IgD-negative memory B cell (primary cell): Measurements from ENCODE around the gene PTPN22. TPM values are rescaled to one million over a fixed set of nuclear protein-coding genes. Genes with fewer than 3 reads are reported as not detected.

Source experiments
- H3K27ac Mint-ChIP-seq, 3 donors: one replicate each; pipeline ENCODE4 v1.8.0; 2020 to 2022; ENCODE audit warnings: mild to moderate bottlenecking in 3 of 3, mixed read lengths in 3 of 3, moderate library complexity in 1 of 3
- H3K27me3 Mint-ChIP-seq: one replicate; pipeline ENCODE4 v1.8.0; 2021; ENCODE audit warnings: mixed read lengths
- H3K36me3 Mint-ChIP-seq: one replicate; pipeline ENCODE4 v1.8.0; 2020; ENCODE audit warnings: mild to moderate bottlenecking, mixed read lengths
- H3K4me1 Mint-ChIP-seq, 3 donors: one replicate each; pipeline ENCODE4 v1.8.0; 2020 to 2022; ENCODE audit warnings: mixed read lengths in 3 of 3, mild to moderate bottlenecking in 1 of 3
- H3K4me3 Mint-ChIP-seq, 4 donors: one replicate each; pipeline ENCODE4 v1.8.0; 2020 to 2022; ENCODE audit warnings: mild to moderate bottlenecking in 4 of 4, mixed read lengths in 4 of 4, moderate library complexity in 3 of 4
- H3K9me3 Mint-ChIP-seq, 3 donors: one replicate each; pipeline ENCODE4 v1.8.0; 2020 to 2021; ENCODE audit warnings: mixed read lengths in 3 of 3, mild to moderate bottlenecking in 1 of 3
- polyA plus RNA-seq: library from polyadenylated mRNA; unstranded; fragments of 300-500 nt; fragmentation: Illumina TruSeq; gene quantifications from one replicate; pipeline ENCODE4 v1.2.3, GENCODE V29; 2021

Gene PTPN22
- polyA plus RNA-seq, 1 donor from 2014 or later: 41.1 TPM

GRCh38 chr1:113850127-113850796 is 21.2 kb downstream of the PTPN22 start:
- H3K27ac Mint-ChIP-seq: no peak overlapping the region
- H3K4me3 Mint-ChIP-seq: peak overlapping the region in 1 of 4 donors; percentile 28
- H3K36me3 Mint-ChIP-seq: peaks cover 16% of the 10 kb centered on the region
- peaks cover 6 to 11% (median 10%) of the 10 kb centered on the region in 3 donors for H3K4me1 Mint-ChIP-seq
- no peaks in the 10 kb centered on the region for H3K27me3 Mint-ChIP-seq
- H3K9me3 Mint-ChIP-seq: peaks cover 0 to 2% (median 0%) of the 10 kb centered on the region in 3 donors

DNA sequence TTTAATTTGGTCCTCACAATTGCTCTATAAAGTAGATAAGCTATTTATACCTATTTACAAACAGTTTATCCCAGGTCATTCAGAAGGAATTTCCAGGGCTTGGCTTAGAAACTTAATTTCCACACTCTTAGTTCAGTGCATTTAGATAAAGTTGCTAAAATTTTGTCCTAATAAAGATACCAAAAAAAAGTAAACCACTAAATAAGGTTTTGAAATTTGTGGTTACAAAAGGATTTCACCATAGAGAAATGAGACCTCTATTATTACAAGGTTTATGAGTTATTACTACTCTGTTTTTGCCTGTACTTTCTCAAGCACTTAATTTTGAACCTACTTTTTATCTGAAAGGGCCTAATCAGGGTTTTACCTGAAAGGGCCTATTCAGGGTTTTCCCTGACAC is 22.4 kb downstream of the PTPN22 start:
- no peak overlapping the region for H3K4me3 Mint-ChIP-seq
- H3K27me3 Mint-ChIP-seq: no peaks in the 10 kb centered on the region
- no peak overlapping the region for H3K27ac Mint-ChIP-seq

DNA sequence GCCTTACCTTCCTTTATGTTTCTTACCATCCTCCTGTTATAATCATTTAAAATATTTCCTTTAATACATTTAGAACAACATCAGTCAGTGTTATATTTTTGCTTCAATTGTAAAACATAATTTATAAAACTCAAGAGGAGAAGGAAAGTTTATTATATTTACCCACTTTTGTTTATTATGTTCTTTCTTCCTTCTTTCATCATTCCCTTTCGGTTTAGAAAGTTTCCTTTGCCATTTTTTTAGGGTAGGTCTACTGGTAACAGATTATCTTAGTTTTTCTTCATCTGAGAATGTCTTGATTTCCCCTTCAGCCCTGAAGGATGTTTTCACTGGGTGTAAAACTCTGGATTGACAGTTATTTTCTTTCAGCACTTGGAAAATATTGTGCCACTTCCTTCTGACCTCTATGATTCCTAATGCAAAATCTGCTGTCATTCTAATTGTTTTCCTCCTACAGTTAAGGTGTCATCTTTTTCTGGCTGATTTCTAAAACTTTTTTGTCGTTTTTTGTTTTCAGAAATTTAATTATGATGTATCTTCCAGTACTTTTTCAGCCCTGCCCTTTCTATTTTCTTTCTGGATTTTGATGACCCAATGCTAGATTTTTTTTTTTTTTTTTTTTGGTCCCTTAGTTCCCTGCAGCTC is 25.0 kb downstream of the PTPN22 start:
- peaks cover 0 to 2% (median 0%) of the 10 kb centered on the region in 3 donors for H3K9me3 Mint-ChIP-seq
- H3K4me1 Mint-ChIP-seq: peaks cover 6 to 7% (median 6%) of the 10 kb centered on the region in 3 donors
- H3K4me3 Mint-ChIP-seq: no peak overlapping the region
- H3K27me3 Mint-ChIP-seq: no peaks in the 10 kb centered on the region
- H3K27ac Mint-ChIP-seq: peak overlapping the region in 2 of 3 donors; percentile 17 to 86
- peaks cover 12% of the 10 kb centered on the region for H3K36me3 Mint-ChIP-seq

More for the DNA sequence above, 22.4 kb downstream of the PTPN22 start:
- Mint-ChIP-seq H3K9me3 (peaks cover 0 to 2% (median 0%) of the 10 kb centered on the region in 3 donors), H3K36me3 (peaks cover 14% of the 10 kb centered on the region), H3K4me1 (peaks cover 6 to 8% (median 6%) of the 10 kb centered on the region in 3 donors)

- Mint-ChIP-seq H3K27ac (peak overlapping the region in 1 of 3 donors; percentile 19), H3K4me1 (peaks cover 2 to 13% (median 5%) of the 10 kb centered on the region in 3 donors), H3K9me3 (no peaks in the 10 kb centered on the region), H3K27me3 (no peaks in the 10 kb centered on the region), H3K36me3 (peaks cover 2% of the 10 kb centered on the region), H3K4me3 (no peak overlapping the region)
Observed at GRCh38 chr1:113836534-113836933, 35.0 kb downstream of the PTPN22 start.

GRCh38 chr1:113835686-113836290 is 35.7 kb downstream of the PTPN22 start:
- H3K36me3 Mint-ChIP-seq: peaks cover 2% of the 10 kb centered on the region
- peaks cover 2 to 12% (median 5%) of the 10 kb centered on the region in 3 donors for H3K4me1 Mint-ChIP-seq
- no peaks in the 10 kb centered on the region for H3K9me3 Mint-ChIP-seq
- no peaks in the 10 kb centered on the region for H3K27me3 Mint-ChIP-seq
- H3K4me3 Mint-ChIP-seq: no peak overlapping the region
- no peak overlapping the region for H3K27ac Mint-ChIP-seq

DNA sequence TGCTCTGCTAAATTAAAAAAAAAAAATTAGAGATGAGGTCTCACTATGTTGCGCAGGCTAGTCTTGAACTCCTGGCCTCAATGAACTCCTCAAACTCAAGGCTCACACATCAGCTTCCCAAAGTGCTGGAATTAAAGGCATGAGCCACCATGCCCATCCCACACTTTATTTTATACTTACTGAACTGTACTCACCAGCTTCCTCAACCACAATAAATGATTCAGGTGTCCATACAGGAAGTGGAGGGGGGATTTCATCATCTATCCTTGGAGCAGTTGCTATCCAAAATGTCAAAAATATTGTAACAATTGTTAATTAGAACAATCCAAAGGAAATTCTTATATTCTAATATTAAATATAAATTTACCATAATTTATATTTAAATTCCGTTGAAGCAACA is 36.8 kb downstream of the PTPN22 start:
- H3K9me3 Mint-ChIP-seq: no peaks in the 10 kb centered on the region
- no peak overlapping the region for H3K4me3 Mint-ChIP-seq
- H3K4me1 Mint-ChIP-seq: peaks cover 2 to 8% (median 3%) of the 10 kb centered on the region in 3 donors
- no peaks in the 10 kb centered on the region for H3K36me3 Mint-ChIP-seq
- H3K27me3 Mint-ChIP-seq: no peaks in the 10 kb centered on the region
- H3K27ac Mint-ChIP-seq: no peak overlapping the region

DNA sequence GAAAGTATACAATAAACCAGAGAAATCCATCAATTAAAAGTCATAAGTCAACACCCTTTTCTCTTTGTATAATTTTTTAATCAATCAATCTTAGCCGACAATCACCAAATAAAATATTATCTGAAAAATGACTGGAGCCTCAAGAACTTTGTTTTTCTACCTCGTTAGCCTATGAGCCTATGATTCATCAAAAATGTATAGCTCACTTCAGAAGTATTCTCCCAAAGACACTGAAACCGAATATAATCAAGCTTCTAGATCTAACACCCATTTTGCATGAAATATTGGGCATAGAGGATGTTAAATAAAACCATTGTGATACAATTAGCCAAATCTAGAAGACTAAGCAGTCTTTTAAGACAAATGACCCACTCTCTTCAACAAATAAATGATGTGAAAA is 41.5 kb downstream of the PTPN22 start:
- Mint-ChIP-seq H3K4me3 (no peak overlapping the region), H3K4me1 (peaks cover 0 to 4% (median 0%) of the 10 kb centered on the region in 3 donors), H3K36me3 (peaks cover 3% of the 10 kb centered on the region), H3K9me3 (no peaks in the 10 kb centered on the region), H3K27ac (no peak overlapping the region), H3K27me3 (no peaks in the 10 kb centered on the region)

- Mint-ChIP-seq H3K9me3 (no peaks in the 10 kb centered on the region), H3K36me3 (peaks cover 5% of the 10 kb centered on the region), H3K27me3 (no peaks in the 10 kb centered on the region), H3K4me1 (peaks cover 0 to 1% (median 0%) of the 10 kb centered on the region in 3 donors), H3K4me3 (no peak overlapping the region), H3K27ac (peak overlapping the region in 1 of 3 donors; percentile 44)
Observed at GRCh38 chr1:113821916-113822315, 49.6 kb downstream of the PTPN22 start.

DNA sequence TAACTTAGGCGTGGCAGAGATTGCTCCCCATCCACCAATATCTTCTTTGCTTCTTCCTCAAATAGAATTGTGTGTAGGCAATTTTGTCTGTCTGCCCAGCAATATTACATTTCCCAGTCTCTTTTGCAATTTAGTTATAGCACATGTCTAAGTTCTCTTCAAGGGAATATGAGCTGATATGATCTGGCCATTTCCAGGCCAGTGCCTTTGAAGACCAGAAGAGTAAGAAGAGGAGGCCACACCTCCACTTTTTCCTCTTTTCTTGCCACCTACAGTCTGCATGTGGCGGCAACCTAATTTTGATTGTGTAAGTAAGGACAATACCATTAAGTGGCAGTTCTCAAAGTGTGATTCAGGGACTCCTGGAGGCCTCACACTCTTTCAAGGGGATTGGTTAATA is 52.9 kb downstream of the PTPN22 start:
- Mint-ChIP-seq H3K36me3 (peaks cover 5% of the 10 kb centered on the region), H3K27me3 (no peaks in the 10 kb centered on the region), H3K4me3 (no peak overlapping the region), H3K4me1 (no peaks in the 10 kb centered on the region), H3K27ac (no peak overlapping the region), H3K9me3 (no peaks in the 10 kb centered on the region)

DNA sequence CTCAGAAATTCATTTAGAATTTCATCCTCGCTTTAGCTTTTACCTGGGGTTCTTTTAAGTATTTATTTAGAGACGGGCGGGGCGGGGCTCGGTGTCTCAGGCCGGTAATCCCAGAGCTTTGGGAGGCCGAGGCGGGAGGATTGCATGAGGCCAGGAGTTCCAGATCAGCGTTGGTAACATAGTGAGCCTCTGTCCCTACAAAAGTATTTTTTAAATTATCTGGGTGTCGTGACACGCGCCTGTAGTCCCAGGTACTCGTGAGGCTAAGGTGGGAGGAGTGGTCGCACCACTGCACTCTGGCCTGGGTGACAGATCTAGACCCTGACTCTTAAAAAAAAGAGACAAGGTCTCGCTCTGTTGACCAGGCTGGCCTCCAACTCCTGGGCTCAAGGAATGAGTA is 58.3 kb downstream of the PTPN22 start:
- H3K27me3 Mint-ChIP-seq: no peaks in the 10 kb centered on the region
- peak overlapping the region; percentile 93 to 99 (median 95) for H3K27ac Mint-ChIP-seq
- H3K36me3 Mint-ChIP-seq: peaks cover 3% of the 10 kb centered on the region
- H3K9me3 Mint-ChIP-seq: peaks cover 0 to 1% (median 0%) of the 10 kb centered on the region in 3 donors
- peaks cover 13 to 27% (median 15%) of the 10 kb centered on the region in 3 donors for H3K4me1 Mint-ChIP-seq
- H3K4me3 Mint-ChIP-seq: peak overlapping the region in 3 of 4 donors; percentile 67 to 96 (median 96)

GRCh38 chr1:113812661-113813135 is 58.8 kb downstream of the PTPN22 start:
- Mint-ChIP-seq H3K4me1 (peaks cover 13 to 27% (median 15%) of the 10 kb centered on the region in 3 donors), H3K27ac (peak overlapping the region; percentile 93 to 99 (median 95))

GRCh38 chr1:113811888-113812660 is 59.4 kb downstream of the PTPN22 start, which contains the start of gene RSBN1:
Gene RSBN1, minus strand, starts transcription at chr1:113812476. Its CDS starts 64 bp downstream, at chr1:113812412.
- Mint-ChIP-seq H3K4me3 (peak within 1 kb of the TSS; percentile 95 to 98 (median 96)), H3K27me3 (no peaks in the 10 kb centered on the region), H3K27ac (peak within 1 kb of the TSS; percentile 93 to 99 (median 95)), H3K4me1 (peaks cover 15 to 27% (median 15%) of the 10 kb centered on the region in 3 donors), H3K9me3 (peaks cover 0 to 1% (median 0%) of the 10 kb centered on the region in 3 donors), H3K36me3 (peaks cover 3% of the 10 kb centered on the region)

More at GRCh38 chr1:113812661-113813135, 58.8 kb downstream of the PTPN22 start:
- Mint-ChIP-seq H3K36me3 (peaks cover 3% of the 10 kb centered on the region), H3K4me3 (peak overlapping the region; percentile 95 to 98 (median 96)), H3K9me3 (peaks cover 0 to 1% (median 0%) of the 10 kb centered on the region in 3 donors), H3K27me3 (no peaks in the 10 kb centered on the region)

- H3K36me3 Mint-ChIP-seq: no peaks in the 10 kb centered on the region
- H3K4me3 Mint-ChIP-seq: peak overlapping the region; percentile 95 to 98 (median 96)
- peak overlapping the region; percentile 93 to 99 (median 95) for H3K27ac Mint-ChIP-seq
- no peaks in the 10 kb centered on the region for H3K27me3 Mint-ChIP-seq
- peaks cover 15 to 27% (median 19%) of the 10 kb centered on the region in 3 donors for H3K4me1 Mint-ChIP-seq
- peaks cover 0 to 1% (median 0%) of the 10 kb centered on the region in 3 donors for H3K9me3 Mint-ChIP-seq
Observed at GRCh38 chr1:113811156-113811887, 60.2 kb downstream of the PTPN22 start.
